GM21619 (cell line): Measurements from ENCODE around the gene PTH1R.
A peak's percentile ranks its signal among the peaks of the same experiment; 100 is the strongest.

ENCODE experiments used
- ATAC-seq: cut with Tn5 transposase; IDR thresholded peaks from one replicate; pipeline ENCODE4 v1.9.1; 2021; ENCODE audit not compliant: unreplicated experiment

The PTH1R gene

DNA sequence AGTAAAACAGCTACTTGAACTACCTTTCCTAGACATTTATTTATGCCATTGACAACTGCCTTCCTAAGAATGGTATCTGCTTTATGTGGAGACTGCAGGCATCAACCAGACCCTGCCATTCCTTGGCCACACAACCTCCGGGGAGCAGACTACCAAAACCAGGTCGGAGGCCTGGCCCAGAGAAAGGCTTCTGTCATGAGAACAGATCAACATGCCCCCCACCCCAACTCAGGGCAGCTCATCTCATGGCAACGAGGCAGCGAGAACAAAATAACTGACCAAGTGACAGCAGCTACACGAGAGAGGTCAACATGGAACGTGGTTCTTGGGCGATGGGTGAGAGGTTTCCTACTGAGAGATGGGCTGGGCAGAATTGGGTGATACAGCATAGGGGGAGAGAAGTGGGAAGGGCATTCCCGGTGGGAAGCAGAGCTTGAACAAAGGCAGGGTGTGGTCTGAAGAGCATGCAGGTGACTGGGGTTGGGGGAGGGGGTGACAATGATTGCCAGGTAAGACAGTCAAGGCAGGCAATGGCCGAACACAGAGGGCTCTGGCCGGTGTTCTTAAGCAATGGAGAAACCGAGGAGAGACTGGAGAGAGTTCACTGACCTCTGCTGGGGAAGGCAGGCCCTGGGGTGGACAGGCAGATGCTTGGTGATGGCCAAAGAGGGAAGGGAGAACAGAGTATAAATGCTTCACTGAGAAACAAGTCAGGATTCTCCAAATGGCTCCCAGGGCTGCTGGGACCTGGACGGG, 65.1 kb downstream of the PTH1R start:
- ATAC-seq = no peak

DNA sequence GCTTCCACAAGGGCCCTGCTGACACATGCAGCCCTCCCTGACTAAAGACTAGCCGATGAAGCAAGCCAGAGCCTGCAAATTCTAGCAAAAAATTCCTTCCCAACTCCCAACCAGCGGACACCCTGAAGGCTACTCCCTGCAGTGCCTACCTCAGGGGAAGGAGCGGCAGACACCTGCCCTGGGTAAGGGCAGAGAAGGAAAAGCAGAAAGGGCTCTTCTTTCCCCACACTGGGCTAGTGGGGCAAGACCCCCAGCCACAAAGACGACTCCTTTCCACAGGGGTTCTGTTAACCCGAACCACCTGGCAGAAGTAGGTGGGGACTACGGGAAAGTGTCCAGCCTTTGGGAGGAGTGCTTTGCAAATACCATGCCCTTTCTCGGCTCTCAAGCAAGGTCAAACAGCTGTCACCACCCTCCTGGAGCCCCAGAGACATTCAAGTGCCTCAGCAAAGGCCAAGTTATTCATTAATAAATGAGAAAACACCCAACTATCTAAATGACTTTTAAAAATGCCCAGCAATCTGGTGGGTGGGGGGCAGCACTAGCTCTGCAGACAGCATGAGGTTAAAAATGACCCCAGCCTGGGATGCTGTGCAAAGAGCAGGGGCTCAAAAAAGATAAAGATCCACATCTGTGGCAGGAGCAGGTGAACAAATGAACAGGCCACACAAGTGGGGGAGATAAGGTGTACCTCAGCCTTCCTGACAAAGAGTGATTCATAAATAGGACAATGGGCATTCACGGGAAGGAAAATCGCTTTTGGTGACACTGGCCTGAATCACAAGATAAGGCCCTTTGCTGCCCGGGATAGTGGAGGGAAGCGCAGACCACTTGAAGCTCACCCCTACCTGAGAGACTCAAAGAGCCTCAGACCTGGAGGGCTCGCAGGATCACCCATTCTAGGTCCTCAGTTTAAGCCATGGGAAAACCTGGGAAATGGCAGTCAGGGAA, 66.0 kb downstream of the PTH1R start:
- ATAC-seq = no peak

DNA sequence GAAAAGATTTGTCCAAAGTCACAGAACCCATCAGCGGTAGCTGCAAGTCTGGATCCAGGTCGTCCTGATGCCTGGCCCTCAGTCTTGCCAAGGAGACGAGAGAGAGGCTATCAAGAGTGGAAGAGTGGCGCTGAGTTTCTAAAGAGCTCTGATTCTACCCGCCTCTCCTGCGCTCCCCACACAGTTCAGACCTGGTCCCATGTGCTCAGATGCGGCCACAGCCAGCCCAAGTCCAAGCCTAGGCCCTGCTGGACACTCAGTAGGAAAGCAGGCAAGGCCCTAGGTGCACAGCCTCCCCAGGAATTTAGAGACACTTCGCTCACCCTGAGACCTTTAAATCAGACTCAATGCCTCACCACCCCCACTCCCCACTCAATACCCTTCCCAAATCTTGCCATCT, 66.7 kb downstream of the PTH1R start:
- no peak for ATAC-seq

- ATAC-seq = no peak
Measured at GRCh38 chr3:46946416-46946815, 68.9 kb downstream of the PTH1R start.

- no peak for ATAC-seq
Measured at GRCh38 chr3:46946856-46947545, 69.5 kb downstream of the PTH1R start.

GRCh38 chr3:46947546-46947901, 70.0 kb downstream of the PTH1R start:
- no peak for ATAC-seq

GRCh38 chr3:46947981-46948791, 70.7 kb downstream of the PTH1R start:
- ATAC-seq = no peak

GRCh38 chr3:46948830-46949671, 71.5 kb downstream of the PTH1R start:
- ATAC-seq = peak; percentile 39

DNA sequence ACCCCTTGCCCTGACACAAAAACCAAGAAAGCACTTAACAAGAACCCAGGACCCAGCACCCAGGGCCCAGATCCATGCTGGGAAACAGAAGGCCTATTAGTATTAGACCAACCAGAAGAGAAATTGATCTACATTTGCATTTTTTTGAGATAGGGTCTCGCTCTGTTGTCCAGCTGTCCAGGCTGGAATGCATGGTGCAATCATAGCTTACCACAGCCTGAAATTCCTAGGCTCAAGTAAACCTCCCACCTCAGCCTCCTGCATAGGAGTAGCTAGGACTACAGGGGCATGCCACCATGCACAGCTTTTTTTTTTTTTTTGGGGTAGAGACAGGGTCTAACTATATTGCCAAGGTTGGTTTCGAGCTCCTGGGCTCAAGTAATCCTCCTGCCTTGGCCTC, 72.7 kb downstream of the PTH1R start:
- ATAC-seq = no peak

GRCh38 chr3:46950650-46951241, 73.2 kb downstream of the PTH1R start:
- no peak for ATAC-seq

DNA sequence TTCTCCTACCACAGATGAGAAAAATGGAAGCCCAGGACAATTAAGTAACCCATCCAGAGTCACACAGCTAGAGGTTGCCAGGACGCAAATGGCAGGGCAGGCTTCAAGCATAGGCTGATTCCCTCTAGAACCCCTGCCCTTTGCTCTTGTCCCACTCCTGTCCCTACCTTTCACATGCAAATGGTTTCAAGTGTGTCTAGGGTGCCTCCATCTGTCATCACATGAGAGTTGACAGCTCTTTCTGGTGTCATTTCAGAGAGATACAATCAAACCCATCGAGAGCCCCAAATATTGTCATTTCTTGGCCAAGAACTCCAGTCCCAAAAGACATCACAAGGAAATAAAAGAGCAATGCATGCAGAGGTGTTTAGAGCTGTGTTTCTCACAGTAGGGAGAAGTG, 75.3 kb downstream of the PTH1R start:
- no peak for ATAC-seq
